T-helper 2 cell treated with Interferon-gamma antibody and Interleukin-4, amounts not matched to agents 100 ng/mL and 5 ng/mL, for 36 hours (primary cell): ENCODE measurements around the gene KIF15. TPM values are rescaled to one million over a fixed set of nuclear protein-coding genes. Genes with fewer than 3 reads are reported as not detected.

Experiments
- total RNA-seq: library from RNA; stranded (reverse); gene quantifications from 2 replicates; pipeline ENCODE4 v1.2.3, GENCODE V29; 2022

The KIF15 gene
- total RNA-seq, 1 donor from 2014 or later, result 44.8 TPM

Other genes with a start within 250 kb of the KIF15 start
- 0.61 and 0.64 TPM in 2 replicates for gene ZKSCAN7, start 206.6 kb upstream of the KIF15 start, total RNA-seq
- gene ZNF660, start 176.8 kb upstream of the KIF15 start, total RNA-seq, result 0.11 and 0.14 TPM in 2 replicates
- gene ZNF197, start 136.8 kb upstream of the KIF15 start, total RNA-seq, result 12.1 and 12.7 TPM in 2 replicates
- 2.8 and 4.0 TPM in 2 replicates for gene ZNF35, start 113.1 kb upstream of the KIF15 start, total RNA-seq
- gene ZNF502, start 49.1 kb upstream of the KIF15 start, total RNA-seq, result 0.59 and 0.68 TPM in 2 replicates
- 1.8 and 1.9 TPM in 2 replicates for gene ZNF501, start 32.2 kb upstream of the KIF15 start, total RNA-seq
- gene KIAA1143, start 175 bp upstream of the KIF15 start, total RNA-seq, result 33.1 and 37.3 TPM in 2 replicates
- gene TMEM42, start 100.1 kb downstream of the KIF15 start, total RNA-seq, result 9.3 and 9.4 TPM in 2 replicates
- not detected in 2 replicates for gene TGM4, start 112.8 kb downstream of the KIF15 start, total RNA-seq
- 51.8 and 52.6 TPM in 2 replicates for gene ZDHHC3, start 214.4 kb downstream of the KIF15 start, total RNA-seq
- 54.6 and 57.5 TPM in 2 replicates for gene EXOSC7, start 214.4 kb downstream of the KIF15 start, total RNA-seq